ENCODE data around the gene CLN6.

The CLN6 gene

DNA sequence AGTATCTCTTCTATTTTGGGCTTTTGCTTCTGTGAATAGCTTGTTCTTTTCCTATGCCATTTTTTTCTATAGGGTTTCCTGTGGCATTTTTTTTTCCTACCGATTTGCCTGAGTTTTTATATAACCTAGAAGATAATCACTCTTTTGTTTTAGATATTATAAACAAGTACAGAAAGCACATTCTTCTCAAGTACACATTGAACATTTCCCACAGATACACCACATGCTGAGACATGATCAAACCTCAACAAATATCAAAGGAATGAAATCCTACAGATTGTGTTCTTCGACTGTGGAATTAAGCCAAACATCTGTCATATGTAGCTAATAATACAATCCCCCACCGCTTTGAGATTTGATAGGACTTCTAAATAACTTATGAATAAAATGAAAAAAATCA lies 38.9 kb upstream of the CLN6 start:
- Histone ChIP-seq H3K27me3 (ENCODE audit: control insufficient read depth, insufficient read depth, low read length) (no peaks in the 10 kb centered on the region), H3K4me3 (ENCODE audit: low read depth, low read length) (no peak overlapping the region), H3K36me3 (ENCODE audit: control insufficient read depth, insufficient read depth, low read length) (peaks cover 2% of the 10 kb centered on the region), H3K9ac (ENCODE audit: low read depth, low read length) (no peak overlapping the region), H3K9me3 (ENCODE audit: control insufficient read depth, insufficient read depth, low read length) (no peaks in the 10 kb centered on the region), H3K4me1 (ENCODE audit: control insufficient read depth, insufficient read depth, low read length) (peaks cover 34% of the 10 kb centered on the region)

DNA sequence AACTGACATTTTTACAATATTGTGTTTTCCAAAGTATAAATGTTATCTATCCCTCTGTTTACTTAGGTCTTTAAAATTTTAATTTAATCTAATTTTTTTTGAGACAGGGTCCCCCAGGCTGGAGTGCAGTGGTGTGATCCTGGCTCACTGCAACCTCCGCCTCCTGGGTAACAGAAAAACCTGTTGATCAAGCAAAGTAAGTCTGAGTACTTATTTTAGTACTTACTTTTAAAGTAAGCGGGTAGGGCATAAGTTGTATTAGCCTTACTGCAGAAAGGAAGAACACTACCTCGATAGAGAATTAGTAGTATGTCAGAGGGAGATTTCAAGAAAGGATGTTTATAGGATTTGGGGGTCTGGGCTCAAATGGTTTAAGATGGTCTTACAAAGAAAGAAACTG lies 36.1 kb upstream of the CLN6 start:
- H3K4me3 ChIP-seq (ENCODE audit: low read depth, low read length): no peak overlapping the region
- H3K9me3 ChIP-seq (ENCODE audit: control insufficient read depth, insufficient read depth, low read length): no peaks in the 10 kb centered on the region
- no peak overlapping the region for H3K9ac ChIP-seq (ENCODE audit: low read depth, low read length)
- H3K27me3 ChIP-seq (ENCODE audit: control insufficient read depth, insufficient read depth, low read length): no peaks in the 10 kb centered on the region
- no peaks in the 10 kb centered on the region for H3K36me3 ChIP-seq (ENCODE audit: control insufficient read depth, insufficient read depth, low read length)
- peaks cover 25% of the 10 kb centered on the region for H3K4me1 ChIP-seq (ENCODE audit: control insufficient read depth, insufficient read depth, low read length)

DNA sequence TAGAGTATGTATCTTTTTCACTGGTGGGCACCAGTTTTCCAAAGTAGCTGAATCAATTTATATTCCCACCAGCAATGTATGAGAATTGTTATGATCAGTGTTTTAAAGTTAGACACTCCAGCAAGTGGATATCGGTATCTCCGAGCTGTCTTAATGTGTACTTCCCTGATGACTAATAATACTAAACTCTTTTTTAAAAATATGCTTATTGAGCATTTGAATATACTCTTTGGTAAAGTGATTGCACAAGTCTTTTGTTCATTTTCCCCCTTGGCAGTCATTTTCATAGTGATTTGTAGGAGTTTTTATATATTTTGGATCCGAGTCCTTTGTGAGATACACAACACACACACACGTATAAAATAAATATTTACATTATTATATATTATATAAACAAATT lies 35.6 kb upstream of the CLN6 start:
- Histone ChIP-seq H3K4me1 (ENCODE audit: control insufficient read depth, insufficient read depth, low read length) (peaks cover 25% of the 10 kb centered on the region), H3K36me3 (ENCODE audit: control insufficient read depth, insufficient read depth, low read length) (no peaks in the 10 kb centered on the region), H3K9ac (ENCODE audit: low read depth, low read length) (no peak overlapping the region), H3K4me3 (ENCODE audit: low read depth, low read length) (no peak overlapping the region), H3K27me3 (ENCODE audit: control insufficient read depth, insufficient read depth, low read length) (no peaks in the 10 kb centered on the region), H3K9me3 (ENCODE audit: control insufficient read depth, insufficient read depth, low read length) (no peaks in the 10 kb centered on the region)

- Histone ChIP-seq H3K27me3 (ENCODE audit: control insufficient read depth, insufficient read depth, low read length) (no peaks in the 10 kb centered on the region), H3K36me3 (ENCODE audit: control insufficient read depth, insufficient read depth, low read length) (no peaks in the 10 kb centered on the region), H3K9me3 (ENCODE audit: control insufficient read depth, insufficient read depth, low read length) (no peaks in the 10 kb centered on the region), H3K4me3 (ENCODE audit: low read depth, low read length) (peak overlapping the region; percentile 33), H3K4me1 (ENCODE audit: control insufficient read depth, insufficient read depth, low read length) (peaks cover 25% of the 10 kb centered on the region), H3K9ac (ENCODE audit: low read depth, low read length) (no peak overlapping the region)
Observed at GRCh38 chr15:68264282-68264681, 34.8 kb upstream of the CLN6 start.

DNA sequence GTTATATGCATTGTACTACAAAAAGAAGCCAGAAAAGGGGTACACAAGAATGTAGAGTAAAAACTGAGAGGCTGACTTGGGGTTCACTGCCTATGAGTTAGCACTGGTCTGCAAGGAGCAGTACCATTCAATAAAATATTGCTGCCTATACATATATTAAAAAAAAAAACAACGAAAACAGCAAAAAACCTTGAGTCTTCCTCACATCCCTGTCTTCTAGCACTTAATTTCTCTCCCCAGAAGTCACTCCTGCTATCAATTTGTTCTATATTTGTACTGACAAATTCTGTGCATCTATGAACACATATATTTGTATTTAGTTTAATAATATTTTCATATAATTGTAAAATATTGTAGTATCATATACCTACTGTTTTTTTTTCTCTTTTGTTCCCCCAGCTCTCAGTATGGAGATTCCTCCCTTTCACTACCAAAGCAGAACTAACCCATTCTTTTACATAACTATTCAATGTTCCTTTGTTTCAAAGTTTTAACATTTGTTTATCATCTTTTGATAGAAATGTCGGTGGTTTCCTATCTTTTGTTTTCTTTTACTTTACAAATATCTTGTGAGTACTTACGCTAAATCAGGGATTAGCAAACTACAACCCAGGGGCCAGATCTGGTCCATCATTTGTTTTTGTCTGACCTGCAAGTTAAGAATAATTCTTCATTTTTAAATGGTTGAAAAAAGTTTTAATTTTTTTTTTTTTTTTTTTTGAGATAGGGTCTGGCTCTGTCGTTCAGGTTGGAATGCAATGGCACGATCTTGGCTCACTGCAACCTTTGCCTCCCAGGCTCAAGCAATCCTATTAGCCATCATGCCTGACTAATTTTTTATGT lies 33.2 kb upstream of the CLN6 start:
- no peaks in the 10 kb centered on the region for H3K9me3 ChIP-seq (ENCODE audit: control insufficient read depth, insufficient read depth, low read length)
- peaks cover 25% of the 10 kb centered on the region for H3K4me1 ChIP-seq (ENCODE audit: control insufficient read depth, insufficient read depth, low read length)
- H3K27me3 ChIP-seq (ENCODE audit: control insufficient read depth, insufficient read depth, low read length): no peaks in the 10 kb centered on the region
- no peaks in the 10 kb centered on the region for H3K36me3 ChIP-seq (ENCODE audit: control insufficient read depth, insufficient read depth, low read length)
- H3K9ac ChIP-seq (ENCODE audit: low read depth, low read length): no peak overlapping the region
- no peak overlapping the region for H3K4me3 ChIP-seq (ENCODE audit: low read depth, low read length)

DNA sequence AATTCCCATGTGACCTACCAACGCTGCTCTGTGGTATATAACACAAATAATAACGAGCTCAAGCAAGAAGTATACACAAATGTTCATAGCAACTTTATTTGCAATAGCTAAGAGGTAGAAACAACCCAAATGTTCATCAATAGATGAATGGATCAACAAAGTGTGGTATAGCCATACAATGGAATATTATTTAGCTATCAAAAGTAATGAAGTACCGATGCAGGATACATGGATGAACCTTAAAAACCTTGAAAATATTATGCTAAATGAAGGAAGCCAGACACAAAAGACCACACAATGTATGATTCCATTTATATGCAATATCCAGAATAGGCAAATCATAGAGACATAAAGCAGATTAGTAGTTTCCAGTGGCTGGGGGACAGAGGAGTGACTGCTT lies 32.5 kb upstream of the CLN6 start:
- Histone ChIP-seq H3K9ac (ENCODE audit: low read depth, low read length) (no peak overlapping the region), H3K4me3 (ENCODE audit: low read depth, low read length) (no peak overlapping the region), H3K4me1 (ENCODE audit: control insufficient read depth, insufficient read depth, low read length) (peaks cover 29% of the 10 kb centered on the region), H3K27me3 (ENCODE audit: control insufficient read depth, insufficient read depth, low read length) (no peaks in the 10 kb centered on the region), H3K36me3 (ENCODE audit: control insufficient read depth, insufficient read depth, low read length) (no peaks in the 10 kb centered on the region), H3K9me3 (ENCODE audit: control insufficient read depth, insufficient read depth, low read length) (no peaks in the 10 kb centered on the region)

- Histone ChIP-seq H3K36me3 (ENCODE audit: control insufficient read depth, insufficient read depth, low read length) (no peaks in the 10 kb centered on the region), H3K27me3 (ENCODE audit: control insufficient read depth, insufficient read depth, low read length) (no peaks in the 10 kb centered on the region), H3K4me1 (ENCODE audit: control insufficient read depth, insufficient read depth, low read length) (peaks cover 29% of the 10 kb centered on the region), H3K9ac (ENCODE audit: low read depth, low read length) (no peak overlapping the region), H3K9me3 (ENCODE audit: control insufficient read depth, insufficient read depth, low read length) (no peaks in the 10 kb centered on the region), H3K4me3 (ENCODE audit: low read depth, low read length) (no peak overlapping the region)
Observed at GRCh38 chr15:68261241-68261640, 31.7 kb upstream of the CLN6 start.

- H3K9me3 ChIP-seq (ENCODE audit: control insufficient read depth, insufficient read depth, low read length): no peaks in the 10 kb centered on the region
- no peaks in the 10 kb centered on the region for H3K27me3 ChIP-seq (ENCODE audit: control insufficient read depth, insufficient read depth, low read length)
- no peak overlapping the region for H3K9ac ChIP-seq (ENCODE audit: low read depth, low read length)
- H3K4me1 ChIP-seq (ENCODE audit: control insufficient read depth, insufficient read depth, low read length): peaks cover 20% of the 10 kb centered on the region
- no peak overlapping the region for H3K4me3 ChIP-seq (ENCODE audit: low read depth, low read length)
- H3K36me3 ChIP-seq (ENCODE audit: control insufficient read depth, insufficient read depth, low read length): no peaks in the 10 kb centered on the region
Observed at GRCh38 chr15:68259883-68260282, 30.4 kb upstream of the CLN6 start.

- Histone ChIP-seq H3K27me3 (ENCODE audit: control insufficient read depth, insufficient read depth, low read length) (no peaks in the 10 kb centered on the region), H3K9me3 (ENCODE audit: control insufficient read depth, insufficient read depth, low read length) (no peaks in the 10 kb centered on the region), H3K4me3 (ENCODE audit: low read depth, low read length) (no peak overlapping the region), H3K4me1 (ENCODE audit: control insufficient read depth, insufficient read depth, low read length) (peaks cover 11% of the 10 kb centered on the region), H3K9ac (ENCODE audit: low read depth, low read length) (no peak overlapping the region), H3K36me3 (ENCODE audit: control insufficient read depth, insufficient read depth, low read length) (no peaks in the 10 kb centered on the region)
Observed at GRCh38 chr15:68258692-68259091, 29.2 kb upstream of the CLN6 start.

DNA sequence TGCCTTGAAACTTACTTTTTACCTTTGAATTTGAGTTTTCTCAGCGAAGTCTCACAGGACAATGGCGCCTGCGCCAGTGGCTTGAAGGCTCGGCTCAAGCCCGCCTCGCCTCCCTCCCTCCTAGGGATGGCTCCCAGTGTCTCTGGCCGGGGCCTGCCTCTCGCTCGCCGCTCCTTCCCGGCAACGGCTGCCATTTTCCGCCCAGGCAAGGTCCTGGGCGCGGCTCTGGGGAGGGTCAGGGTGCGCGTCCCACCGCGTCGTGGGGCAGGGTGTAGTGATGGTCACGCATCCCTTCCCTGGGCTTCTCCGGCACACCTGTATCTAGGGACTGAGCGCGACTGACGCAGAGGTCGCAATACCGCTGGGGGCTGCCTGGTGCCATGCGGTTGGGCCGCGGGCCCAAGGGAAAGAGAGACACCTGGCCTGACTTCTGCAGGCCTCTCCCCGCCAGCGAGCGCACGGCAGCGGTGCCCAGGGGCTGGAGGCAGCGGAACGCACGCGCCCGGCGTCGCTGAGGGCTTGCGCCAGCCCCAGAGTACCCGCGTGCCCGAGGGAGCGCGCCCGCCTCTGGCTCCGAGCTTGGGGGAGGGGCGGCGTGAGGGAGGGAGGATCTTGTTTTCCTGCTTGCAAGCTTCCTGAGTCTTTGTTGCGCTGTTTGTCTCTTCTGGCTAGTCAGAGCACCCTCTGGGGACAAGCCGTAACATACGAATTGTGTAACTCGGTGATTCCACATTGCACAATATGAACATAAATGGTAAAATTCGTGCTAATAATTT lies 27.3 kb upstream of the CLN6 start:
- Histone ChIP-seq H3K27me3 (ENCODE audit: control insufficient read depth, insufficient read depth, low read length) (no peaks in the 10 kb centered on the region), H3K36me3 (ENCODE audit: control insufficient read depth, insufficient read depth, low read length) (no peaks in the 10 kb centered on the region), H3K9me3 (ENCODE audit: control insufficient read depth, insufficient read depth, low read length) (no peaks in the 10 kb centered on the region), H3K4me1 (ENCODE audit: control insufficient read depth, insufficient read depth, low read length) (peaks cover 4% of the 10 kb centered on the region), H3K9ac (ENCODE audit: low read depth, low read length) (peak overlapping the region; percentile 83), H3K4me3 (ENCODE audit: low read depth, low read length) (peak overlapping the region; percentile 81)

- no peaks in the 10 kb centered on the region for H3K9me3 ChIP-seq (ENCODE audit: control insufficient read depth, insufficient read depth, low read length)
- H3K27me3 ChIP-seq (ENCODE audit: control insufficient read depth, insufficient read depth, low read length): no peaks in the 10 kb centered on the region
- H3K4me3 ChIP-seq (ENCODE audit: low read depth, low read length): no peak overlapping the region
- H3K9ac ChIP-seq (ENCODE audit: low read depth, low read length): no peak overlapping the region
- peaks cover 4% of the 10 kb centered on the region for H3K4me1 ChIP-seq (ENCODE audit: control insufficient read depth, insufficient read depth, low read length)
- no peaks in the 10 kb centered on the region for H3K36me3 ChIP-seq (ENCODE audit: control insufficient read depth, insufficient read depth, low read length)
Observed at GRCh38 chr15:68252925-68253534, 23.5 kb upstream of the CLN6 start.

Measured in iPS-15b (cell line).